SK-N-MC (cell line): Measurements from ENCODE around the gene PTPRG.

Experiments
- EZH2 ChIP-seq: fragments of 200-600 bp; sonication (generic); IDR thresholded peaks from one replicate; pipeline ENCODE4 v1.6.1; 2017; ENCODE audit warnings: antibody characterized with exemption
- POLR2AphosphoS5 ChIP-seq: IDR thresholded peaks from 2 replicates; pipeline ENCODE4 v1.6.1; 2012; ENCODE audit warnings: mild to moderate bottlenecking, low read depth, low read length, borderline replicate concordance

DNA sequence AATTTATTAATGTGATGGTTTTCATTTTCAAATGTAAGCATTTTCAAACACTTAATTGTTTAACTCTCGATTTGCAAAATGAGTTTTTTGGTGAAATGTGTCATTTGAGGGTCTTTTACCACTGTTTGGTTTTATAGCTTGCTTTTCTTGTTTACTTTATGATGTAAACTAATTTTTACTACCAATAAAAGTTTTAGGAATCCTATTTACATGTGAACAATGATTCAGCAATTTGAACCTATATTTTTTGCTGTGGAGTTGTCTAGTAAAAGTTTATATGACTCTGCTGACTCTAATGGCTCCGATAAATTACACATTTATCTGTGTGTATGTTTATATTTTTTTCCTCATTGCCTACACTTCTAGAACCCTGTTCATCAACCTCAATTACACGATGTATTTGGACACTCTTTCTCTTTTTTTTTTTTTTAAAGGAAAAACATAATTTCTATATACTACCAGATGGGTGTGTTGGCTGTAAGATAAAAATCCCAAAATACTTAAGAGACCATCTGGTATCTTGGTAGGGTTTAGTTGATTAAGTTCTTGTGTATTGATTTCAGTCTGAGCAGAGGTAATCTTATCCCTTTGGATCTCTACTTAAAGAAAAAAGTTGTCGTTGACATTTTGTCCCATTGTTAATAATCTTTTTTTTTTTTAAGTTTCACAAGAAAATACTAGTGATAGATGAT lies 89.5 kb downstream of the PTPRG start:
- TF ChIP-seq POLR2AphosphoS5 (no peak), EZH2 (no peak)
